Breast epithelium (tissue), 4 donors: ENCODE data around the gene MYL4. TPM values are rescaled to one million over a fixed set of nuclear protein-coding genes. Genes with fewer than 3 reads are reported as not detected.
"Not testable (repeated sequence)": the region's sequence is repeated elsewhere in the genome, so short reads cannot be mapped to it uniquely, and the experiment has no call there.

Experiments
- DNase-seq, 2 donors: peaks; one replicate each; pipeline ENCODE4 v3.0.0-alpha.2; 2019; ENCODE audit warnings: low spot score in 2 of 2
- H3K27ac ChIP-seq, 2 donors: fragments of 200-600 bp; sonication (generic) in 1 of 2; one replicate each; pipeline ENCODE4 v1.5.1; 2016 to 2019; ENCODE audit warnings: mild to moderate bottlenecking in 1 of 2
- H3K27me3 ChIP-seq, 2 donors: fragments of 200-600 bp; sonication (generic) in 1 of 2; one replicate each; pipeline versions ENCODE4 v1.5.1 to v1.6.0; 2017 to 2019; ENCODE audit warnings: control low read depth in 1 of 2, mild to moderate bottlenecking in 1 of 2
- H3K36me3 ChIP-seq: fragments of 200-600 bp; one replicate; pipeline ENCODE4 v1.5.1; 2019
- H3K4me1 ChIP-seq, 2 donors: fragments of 200-600 bp; sonication (generic); one replicate each; pipeline ENCODE4 v1.5.1; 2016 to 2019; ENCODE audit warnings: control low read depth in 1 of 2
- H3K4me3 ChIP-seq, 3 donors: fragments of 200-600 bp; sonication (generic); 1 replicate in 2 of 3; 2 replicates in 1 of 3; pipeline ENCODE4 v1.5.1; 2016 to 2019; ENCODE audit warnings: mild to moderate bottlenecking in 3 of 3, moderate library complexity in 2 of 3
- H3K9me3 ChIP-seq, 2 donors: fragments of 200-600 bp; sonication (generic) in 1 of 2; one replicate each; pipeline ENCODE4 v1.5.1; 2016 to 2019; ENCODE audit warnings: control low read depth in 1 of 2
- POLR2A ChIP-seq: fragments of 450-650 bp; IDR thresholded peaks from one replicate; pipeline ENCODE4 v1.6.1; 2016; ENCODE audit warnings: antibody characterized with exemption, mild to moderate bottlenecking, moderate library complexity
- POLR2AphosphoS5 ChIP-seq, 3 donors: sonication (generic); formaldehyde crosslinking; IDR thresholded peaks; one replicate each; pipeline ENCODE4 v1.6.1; 2017; ENCODE audit warnings: antibody characterized with exemption in 3 of 3
- intact Hi-C: fragments of 100-400 bp; cut with DNase I; formaldehyde crosslinking; loops from one replicate; pipeline ENCODE4 v1.15.1; 2023; ENCODE audit warnings: low total_unique reads
- total RNA-seq, 3 donors: library from RNA; depleted of rRNA; stranded (reverse); fragments of >200 nt; gene quantifications; one replicate each; pipeline ENCODE4 v1.1.0, GENCODE V29; 2016
- TF ChIP-seq, protein P1 (sequence below), 3 donors: fragments of 450-650 bp; IDR thresholded peaks; one replicate each; pipeline ENCODE4 v1.5.1; 2016 to 2017; ENCODE audit warnings: antibody characterized with exemption in 3 of 3, mild to moderate bottlenecking in 3 of 3, moderate library complexity in 3 of 3

Gene MYL4
- total RNA-seq, 3 donors from 2014 or later, result not detected

DNA sequence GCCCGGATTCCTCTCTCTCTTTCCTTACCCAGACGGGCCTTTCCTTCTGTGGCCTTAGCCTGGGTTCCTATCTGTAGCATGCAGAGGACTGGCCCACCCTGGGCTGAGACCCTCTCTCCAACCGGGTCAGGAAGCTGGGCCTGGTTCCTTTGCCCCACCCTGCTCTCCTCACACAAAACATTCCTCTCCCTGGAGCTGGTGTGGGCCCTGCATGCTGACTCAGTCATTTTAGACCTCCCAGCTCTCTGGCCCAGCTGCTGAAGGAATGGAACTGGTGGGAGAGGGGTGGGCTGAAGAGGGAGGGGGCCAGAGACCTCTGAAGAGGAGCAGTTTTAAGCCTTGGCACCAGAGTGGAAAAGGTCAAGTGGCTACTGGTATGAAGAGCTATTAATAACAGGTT lies 957 bp downstream of the MYL4 start:
- DNase-seq, result no peak
- Histone ChIP-seq H3K27ac (no peak overlapping the region), H3K4me1 (peaks cover 0 to under 1% of the 10 kb centered on the region in 2 donors), H3K36me3 (no peaks in the 10 kb centered on the region), H3K4me3 (no peak overlapping the region), H3K9me3 (no peaks in the 10 kb centered on the region), H3K27me3 (no peaks in the 10 kb centered on the region)
- TF ChIP-seq POLR2AphosphoS5 (IDR thresholded peaks at IDR 0.05), result no peak
- no peak for TF ChIP-seq POLR2A
- TF ChIP-seq, protein P1, sequence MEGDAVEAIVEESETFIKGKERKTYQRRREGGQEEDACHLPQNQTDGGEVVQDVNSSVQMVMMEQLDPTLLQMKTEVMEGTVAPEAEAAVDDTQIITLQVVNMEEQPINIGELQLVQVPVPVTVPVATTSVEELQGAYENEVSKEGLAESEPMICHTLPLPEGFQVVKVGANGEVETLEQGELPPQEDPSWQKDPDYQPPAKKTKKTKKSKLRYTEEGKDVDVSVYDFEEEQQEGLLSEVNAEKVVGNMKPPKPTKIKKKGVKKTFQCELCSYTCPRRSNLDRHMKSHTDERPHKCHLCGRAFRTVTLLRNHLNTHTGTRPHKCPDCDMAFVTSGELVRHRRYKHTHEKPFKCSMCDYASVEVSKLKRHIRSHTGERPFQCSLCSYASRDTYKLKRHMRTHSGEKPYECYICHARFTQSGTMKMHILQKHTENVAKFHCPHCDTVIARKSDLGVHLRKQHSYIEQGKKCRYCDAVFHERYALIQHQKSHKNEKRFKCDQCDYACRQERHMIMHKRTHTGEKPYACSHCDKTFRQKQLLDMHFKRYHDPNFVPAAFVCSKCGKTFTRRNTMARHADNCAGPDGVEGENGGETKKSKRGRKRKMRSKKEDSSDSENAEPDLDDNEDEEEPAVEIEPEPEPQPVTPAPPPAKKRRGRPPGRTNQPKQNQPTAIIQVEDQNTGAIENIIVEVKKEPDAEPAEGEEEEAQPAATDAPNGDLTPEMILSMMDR (IDR thresholded peaks at IDR 0.05), result no peak
- intact Hi-C loops, result no loop called here

DNA sequence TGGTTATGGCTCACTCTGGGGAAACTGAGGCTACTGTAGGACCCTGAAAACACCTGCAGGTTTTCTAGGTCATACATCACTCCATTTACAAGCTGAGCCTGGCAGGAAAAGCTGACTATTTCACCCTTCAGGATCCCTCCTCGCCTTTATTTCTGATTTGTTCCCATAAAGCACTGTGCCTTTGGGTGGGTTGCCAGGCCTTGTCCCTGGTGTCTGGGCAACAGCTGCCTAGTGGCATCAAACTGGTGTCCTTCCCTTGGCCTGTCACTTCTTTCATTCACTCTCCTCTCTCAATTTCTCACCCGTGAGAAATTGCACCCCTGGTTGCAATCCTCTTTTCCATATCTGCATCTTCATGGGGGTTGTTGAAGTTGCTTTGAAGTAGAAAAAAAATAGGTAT lies 1.6 kb downstream of the MYL4 start:
- TF ChIP-seq POLR2AphosphoS5 (IDR thresholded peaks at IDR 0.05), result no peak
- TF ChIP-seq, protein P1 (IDR thresholded peaks at IDR 0.05), result no peak
- no peak for TF ChIP-seq POLR2A
- Histone ChIP-seq H3K27me3 (no peaks in the 10 kb centered on the region), H3K4me1 (no peaks in the 10 kb centered on the region), H3K36me3 (no peaks in the 10 kb centered on the region), H3K9me3 (no peaks in the 10 kb centered on the region), H3K4me3 (no peak overlapping the region), H3K27ac (no peak overlapping the region)
- no peak for DNase-seq
- intact Hi-C loops, result no loop called here

DNA sequence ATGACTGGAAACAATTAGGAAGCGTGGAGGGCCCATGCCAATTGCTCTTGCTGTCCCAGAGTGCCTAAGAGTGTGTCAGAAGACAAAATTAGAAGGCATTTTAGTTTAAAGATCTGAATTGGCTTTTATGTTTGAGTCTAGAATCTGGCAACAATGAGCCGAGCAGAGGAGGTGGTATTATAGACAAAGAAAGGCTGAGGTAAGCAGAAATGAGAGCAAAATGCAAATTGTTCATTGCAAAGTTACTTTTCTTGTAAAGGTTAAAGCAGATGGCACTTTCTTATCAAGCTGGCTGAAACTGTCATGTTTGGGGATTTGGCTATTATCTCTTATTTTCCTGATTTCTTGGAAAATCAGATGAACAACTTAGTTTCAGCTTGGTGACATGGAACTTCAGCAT lies 3.3 kb downstream of the MYL4 start:
- H3K4me1 ChIP-seq, result no peaks in the 10 kb centered on the region
- H3K36me3 ChIP-seq, result no peaks in the 10 kb centered on the region
- intact Hi-C loops, result no loop called here
- no peak overlapping the region for H3K4me3 ChIP-seq
- H3K27me3 ChIP-seq, result no peaks in the 10 kb centered on the region
- TF ChIP-seq POLR2A (no peak), POLR2AphosphoS5 (IDR thresholded peaks at IDR 0.05) (no peak)
- TF ChIP-seq, protein P1 (IDR thresholded peaks at IDR 0.05), result no peak
- no peak for DNase-seq
- H3K9me3 ChIP-seq, result no peaks in the 10 kb centered on the region
- no peak overlapping the region for H3K27ac ChIP-seq

DNA sequence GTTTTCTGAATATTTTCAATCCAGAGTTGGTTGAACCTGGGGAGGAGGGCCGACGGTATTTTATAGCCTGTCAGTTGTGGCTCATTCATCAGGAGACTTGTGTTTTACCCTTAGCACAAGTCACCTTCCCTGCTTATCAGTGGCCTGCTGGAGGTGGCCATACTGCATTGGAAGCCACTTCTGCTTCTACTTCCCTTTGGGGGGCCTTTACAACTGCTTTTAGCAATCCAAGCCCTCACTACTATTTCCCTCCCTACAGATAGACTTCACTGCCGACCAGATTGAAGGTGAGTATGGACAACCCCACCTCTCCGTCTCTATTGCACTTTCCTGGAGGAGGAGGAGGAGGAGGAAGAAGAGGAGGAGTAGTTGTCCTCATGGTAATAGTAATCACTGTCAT lies 4.4 kb downstream of the MYL4 start:
- TF ChIP-seq POLR2AphosphoS5 (IDR thresholded peaks at IDR 0.05), result no peak
- no peak for TF ChIP-seq POLR2A
- TF ChIP-seq, protein P1 (IDR thresholded peaks at IDR 0.05), result no peak
- H3K4me3 ChIP-seq, result no peak overlapping the region
- DNase-seq, result no peak
- H3K27me3 ChIP-seq, result no peaks in the 10 kb centered on the region
- no peaks in the 10 kb centered on the region for H3K4me1 ChIP-seq
- H3K9me3 ChIP-seq, result no peaks in the 10 kb centered on the region
- intact Hi-C loops, result no loop called here
- H3K27ac ChIP-seq, result no peak overlapping the region
- no peaks in the 10 kb centered on the region for H3K36me3 ChIP-seq

DNA sequence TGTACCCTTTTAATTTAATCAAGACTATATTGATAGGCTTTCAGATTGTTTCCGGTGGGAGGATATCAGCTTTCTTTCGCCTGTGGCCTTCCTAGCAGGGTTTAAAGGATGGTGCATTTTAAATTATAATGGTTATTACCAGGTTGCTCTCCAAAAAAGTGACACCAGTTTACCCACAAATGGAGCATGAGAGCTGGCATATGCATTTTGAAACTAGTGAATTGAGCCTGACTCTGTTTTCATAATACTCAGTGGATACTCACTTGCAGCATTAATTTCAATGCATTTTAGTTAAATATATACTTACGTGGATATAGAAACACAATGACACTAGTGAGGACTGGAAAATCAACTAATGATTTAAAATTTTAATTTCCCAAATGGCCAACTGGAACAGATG lies 5.8 kb downstream of the MYL4 start:
- intact Hi-C loops, result no loop called here
- TF ChIP-seq POLR2A, result no peak
- TF ChIP-seq POLR2AphosphoS5 (IDR thresholded peaks at IDR 0.05), result no peak
- TF ChIP-seq, protein P1 (IDR thresholded peaks at IDR 0.05), result no peak
- Histone ChIP-seq H3K27ac (no peak overlapping the region), H3K9me3 (no peaks in the 10 kb centered on the region), H3K27me3 (no peaks in the 10 kb centered on the region), H3K4me1 (no peaks in the 10 kb centered on the region), H3K4me3 (no peak overlapping the region), H3K36me3 (no peaks in the 10 kb centered on the region)
- no peak for DNase-seq

DNA sequence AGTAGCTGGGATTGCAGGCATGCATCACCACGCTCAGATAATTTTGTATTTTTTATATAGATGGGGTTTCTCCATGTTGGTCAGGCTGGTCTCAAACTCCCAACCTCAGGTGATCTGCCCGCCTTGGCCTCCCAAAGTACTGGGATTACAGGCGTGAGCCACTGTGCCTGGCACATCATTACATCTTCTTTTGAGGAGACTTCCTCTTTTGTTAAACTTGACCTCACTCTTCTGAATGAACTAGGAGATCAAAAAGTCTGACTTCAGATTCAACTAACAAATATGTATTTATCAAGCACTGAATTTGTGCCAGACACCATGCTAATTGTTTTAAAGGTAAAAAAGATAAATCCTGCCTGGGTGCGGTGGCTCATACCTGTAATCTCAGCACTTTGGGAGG lies 7.7 kb downstream of the MYL4 start:
- H3K4me1 ChIP-seq, H3K27me3 ChIP-seq, intact Hi-C loops, H3K9me3 ChIP-seq, H3K4me3 ChIP-seq, H3K36me3 ChIP-seq, DNase-seq, H3K27ac ChIP-seq: not testable (repeated sequence)

DNA sequence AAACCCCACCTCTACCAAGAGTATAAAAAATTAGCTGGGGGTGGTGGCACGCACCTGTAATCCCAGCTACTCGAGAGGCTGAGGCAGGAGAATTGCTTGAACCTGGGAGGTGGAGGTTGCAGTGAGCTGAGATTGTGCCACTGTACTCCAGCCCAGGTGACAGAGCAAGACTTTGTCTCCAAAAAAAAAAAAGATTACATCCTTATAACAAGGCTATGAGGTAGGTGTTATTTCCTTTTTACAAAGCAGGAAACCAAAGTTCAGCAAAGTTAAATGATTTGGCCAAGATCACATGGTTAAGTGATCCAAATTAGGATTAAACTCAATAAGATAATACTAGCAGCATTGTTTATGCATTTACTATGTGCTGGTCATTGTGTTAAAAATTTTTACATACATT lies 8.1 kb downstream of the MYL4 start:
- H3K4me3 ChIP-seq, H3K36me3 ChIP-seq, DNase-seq, H3K9me3 ChIP-seq, H3K27ac ChIP-seq, intact Hi-C loops, H3K4me1 ChIP-seq, H3K27me3 ChIP-seq: not testable (repeated sequence)
